HG03139 (cell line): ENCODE measurements around the gene SNRK.

ENCODE experiments used
- ATAC-seq: cut with Tn5 transposase; IDR thresholded peaks from one replicate; pipeline ENCODE4 v1.9.1; 2021; ENCODE audit not compliant: unreplicated experiment

SNRK gene

DNA sequence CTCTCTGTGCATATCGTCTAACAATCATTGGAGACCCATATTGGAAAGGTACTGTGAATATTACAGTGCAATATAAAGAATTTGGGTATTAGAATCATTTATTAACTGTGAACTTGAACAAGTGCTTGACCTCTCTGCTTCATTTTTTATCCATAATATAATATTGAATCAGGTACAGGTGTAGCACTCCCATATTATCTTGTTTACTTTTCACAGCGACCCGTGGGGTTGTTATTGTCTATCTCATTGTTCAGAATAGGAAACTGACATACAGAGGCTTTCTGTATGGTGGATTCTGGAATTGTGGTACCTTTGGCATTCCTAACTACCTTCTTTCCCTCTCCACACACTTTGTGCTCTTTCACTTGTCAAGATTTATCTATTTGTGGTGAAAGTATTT, 17.8 kb downstream of the SNRK start:
- no peak for ATAC-seq

DNA sequence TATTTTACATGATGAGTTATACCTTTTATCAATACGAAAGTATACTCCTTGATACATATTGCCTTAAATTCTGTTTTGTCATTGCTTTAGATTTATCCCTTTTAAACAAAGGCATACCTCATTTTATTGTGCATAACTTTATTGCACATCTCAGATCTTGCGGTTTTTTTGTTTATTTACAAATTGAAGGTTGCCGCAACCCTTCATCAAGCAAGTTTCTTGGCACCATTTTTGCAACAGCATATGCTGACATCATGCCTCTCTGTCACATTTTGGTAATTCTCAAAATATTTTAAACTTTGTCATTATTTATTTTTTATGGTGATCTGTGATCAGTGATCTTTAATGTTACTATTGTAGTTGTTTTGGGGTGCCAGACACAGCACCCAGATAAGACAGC, 20.9 kb downstream of the SNRK start:
- no peak for ATAC-seq

GRCh38 chr3:43307649-43308048, 21.3 kb downstream of the SNRK start:
- ATAC-seq, result no peak

- ATAC-seq, result no peak
Observed at GRCh38 chr3:43309372-43310305, 23.3 kb downstream of the SNRK start.

DNA sequence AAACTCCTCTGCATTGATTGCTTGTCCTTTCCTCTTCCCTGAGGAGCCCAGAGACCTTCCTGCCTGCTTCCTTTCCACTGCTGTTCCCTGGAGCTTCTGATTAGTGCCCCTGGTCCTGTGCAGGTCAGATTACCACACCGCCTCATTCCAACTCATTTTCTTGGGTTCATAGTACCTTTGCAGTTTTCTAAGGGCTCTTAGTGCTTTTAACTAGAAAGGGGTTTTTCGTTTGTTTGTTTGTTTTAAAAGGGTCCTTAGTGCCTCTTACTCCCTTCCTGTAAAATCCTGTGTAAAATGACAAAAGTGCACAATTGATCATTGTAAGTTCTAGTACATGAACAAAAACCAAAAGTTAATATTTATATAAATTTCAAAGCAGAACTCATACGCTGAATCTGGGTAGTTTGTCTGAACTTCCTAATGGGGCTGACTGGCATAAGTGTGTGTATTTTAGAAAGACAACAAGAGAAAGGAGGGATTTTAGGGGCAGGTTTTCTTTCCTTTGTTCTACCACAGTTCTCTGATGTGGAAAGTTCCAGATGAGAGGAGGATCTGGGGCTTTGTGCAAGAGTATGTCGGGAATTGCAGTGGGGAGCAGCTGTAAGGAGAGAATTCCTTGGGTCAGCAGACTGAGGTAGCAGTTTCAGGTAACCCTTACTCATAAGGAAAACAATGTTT, 30.6 kb downstream of the SNRK start:
- no peak for ATAC-seq

DNA sequence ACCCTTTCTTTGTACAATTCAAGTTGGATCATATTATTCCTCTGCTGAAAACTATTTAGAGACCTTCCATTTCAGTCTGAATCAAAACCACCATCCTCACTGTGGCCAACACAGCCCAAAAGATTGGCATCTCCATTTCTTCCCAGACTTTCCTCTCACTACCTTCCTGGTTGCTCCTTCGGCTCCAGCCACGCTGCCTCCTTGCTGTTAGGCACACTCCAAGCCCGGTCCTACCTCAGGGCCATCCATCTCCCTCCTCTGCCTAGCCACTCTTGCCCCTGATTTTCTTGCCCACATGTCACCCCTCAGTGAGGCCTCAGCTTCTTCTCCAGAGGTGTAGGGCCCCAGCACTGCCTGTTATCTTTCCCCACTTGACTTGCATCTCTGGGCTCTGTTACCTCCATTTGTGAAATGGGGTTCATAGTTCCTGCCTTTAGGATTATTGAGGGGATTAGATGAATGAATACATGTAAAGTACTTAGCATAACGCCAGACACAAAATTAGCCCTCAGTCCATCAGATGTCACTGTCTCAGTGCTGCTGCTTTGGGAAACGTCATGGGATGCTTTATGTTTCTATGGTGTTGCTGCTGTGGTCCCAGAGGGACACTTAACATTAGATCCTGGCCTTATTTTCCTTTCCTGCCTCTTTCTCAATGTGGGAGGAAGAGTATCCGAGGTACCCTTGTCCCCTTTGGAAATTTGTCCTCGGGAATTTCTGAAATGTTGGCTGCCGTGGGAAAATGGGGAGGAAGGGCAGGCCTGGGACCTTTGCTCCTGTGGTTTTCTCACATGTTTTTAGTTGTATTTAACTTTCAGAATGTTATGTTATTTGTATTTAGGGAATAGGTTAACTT, 31.3 kb downstream of the SNRK start:
- no peak for ATAC-seq

GRCh38 chr3:43319376-43319775, 33.0 kb downstream of the SNRK start:
- ATAC-seq, result no peak

- no peak for ATAC-seq
Observed at GRCh38 chr3:43319794-43320193, 33.5 kb downstream of the SNRK start.

DNA sequence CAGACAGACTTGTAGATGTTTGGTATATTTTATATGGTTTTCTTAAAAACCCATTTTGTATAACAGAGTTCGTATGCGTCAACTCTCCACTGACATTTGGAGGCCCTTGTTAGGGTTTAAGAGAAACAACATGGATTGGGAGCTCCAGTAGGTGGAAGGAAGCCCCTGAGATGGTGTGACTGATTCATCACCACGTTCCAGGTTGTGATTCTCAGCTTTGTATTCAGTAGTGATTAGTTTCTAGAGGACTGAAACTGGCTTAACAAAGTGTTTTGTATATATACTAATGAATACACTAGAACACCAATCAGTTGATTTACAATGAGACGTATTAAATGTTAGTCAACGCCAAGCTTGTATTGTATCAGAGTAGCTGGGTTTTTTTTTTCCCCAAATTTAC, 33.9 kb downstream of the SNRK start:
- no peak for ATAC-seq

DNA sequence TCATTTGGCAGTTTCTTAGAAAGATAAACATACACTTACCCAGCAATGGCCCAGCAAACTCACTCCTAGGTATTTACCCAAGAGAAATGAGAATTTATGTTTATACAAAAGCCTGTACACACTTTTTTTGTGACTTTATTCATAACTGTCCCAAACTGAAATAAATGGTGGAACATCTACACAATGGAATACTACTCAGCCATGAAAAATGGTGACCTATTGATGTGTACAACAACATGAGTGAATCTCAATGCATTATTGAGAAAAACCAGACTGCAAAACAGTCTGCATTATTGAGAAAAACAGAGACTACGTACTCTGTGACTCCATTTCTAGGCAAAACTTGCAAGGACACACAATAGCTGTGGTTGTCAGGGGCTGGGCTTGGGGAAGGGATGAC, 37.2 kb downstream of the SNRK start:
- no peak for ATAC-seq

GRCh38 chr3:43326891-43327581, 40.7 kb downstream of the SNRK start:
- no peak for ATAC-seq

GRCh38 chr3:43327582-43327979, 41.2 kb downstream of the SNRK start:
- ATAC-seq, result no peak

DNA sequence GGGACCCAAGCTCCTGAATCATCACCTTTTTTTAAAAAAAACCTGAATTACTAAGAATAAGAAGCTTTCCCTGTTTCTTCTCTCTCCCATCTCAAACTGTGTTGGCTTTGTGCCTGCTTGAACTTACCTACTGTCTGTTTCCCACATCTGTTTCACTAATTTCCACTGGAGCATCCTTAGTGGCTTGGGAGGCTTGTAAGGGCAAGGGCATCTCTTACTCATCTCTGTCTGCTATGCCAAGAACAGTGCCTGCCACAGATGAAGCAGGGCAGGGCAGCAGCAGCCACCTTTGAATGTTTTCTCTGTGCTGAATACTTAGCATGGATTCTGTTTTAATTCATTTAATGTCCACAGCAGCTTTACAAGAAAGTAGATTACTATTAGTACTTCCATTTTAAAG, 42.3 kb downstream of the SNRK start:
- no peak for ATAC-seq

DNA sequence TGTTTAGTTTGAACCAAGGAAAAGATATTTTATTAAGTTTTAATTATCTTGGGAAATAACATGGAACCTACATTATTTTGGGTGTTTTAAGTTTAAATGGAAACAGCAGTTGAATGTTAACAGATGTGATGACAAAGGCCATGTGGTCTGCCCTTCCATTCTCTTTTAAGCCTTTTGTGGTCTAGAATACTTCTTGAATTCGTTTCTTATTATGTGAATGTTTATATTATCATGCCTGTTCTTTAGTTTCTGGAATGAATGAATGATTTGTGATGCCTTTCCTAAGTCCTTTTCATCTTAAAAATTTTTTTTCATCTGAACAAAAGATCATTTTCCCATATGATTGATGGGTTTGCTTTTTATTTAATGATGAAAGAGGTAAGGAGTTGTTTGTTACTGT, 44.6 kb downstream of the SNRK start:
- ATAC-seq, result no peak

DNA sequence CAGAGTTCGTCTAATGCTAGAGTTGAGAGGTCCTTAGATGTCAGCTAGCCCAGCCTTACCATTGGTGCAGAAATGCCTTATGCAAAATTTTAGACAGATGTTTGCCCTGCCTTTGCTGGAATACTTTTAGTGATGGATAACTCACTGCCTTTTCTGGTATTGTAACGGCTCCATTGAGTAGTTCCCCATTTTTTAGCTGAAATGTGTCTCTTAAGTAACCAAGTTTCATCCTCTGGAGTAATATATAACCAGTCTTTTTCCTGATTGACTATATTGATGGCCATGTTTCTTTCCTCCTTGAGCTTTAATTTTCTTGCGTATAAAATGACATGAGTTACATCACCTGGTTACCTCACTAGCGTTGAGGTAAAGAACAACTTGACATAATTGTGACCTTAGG, 45.0 kb downstream of the SNRK start:
- no peak for ATAC-seq

GRCh38 chr3:43334976-43335375, 48.6 kb downstream of the SNRK start:
- no peak for ATAC-seq

GRCh38 chr3:43335799-43336198, 49.5 kb downstream of the SNRK start:
- no peak for ATAC-seq

DNA sequence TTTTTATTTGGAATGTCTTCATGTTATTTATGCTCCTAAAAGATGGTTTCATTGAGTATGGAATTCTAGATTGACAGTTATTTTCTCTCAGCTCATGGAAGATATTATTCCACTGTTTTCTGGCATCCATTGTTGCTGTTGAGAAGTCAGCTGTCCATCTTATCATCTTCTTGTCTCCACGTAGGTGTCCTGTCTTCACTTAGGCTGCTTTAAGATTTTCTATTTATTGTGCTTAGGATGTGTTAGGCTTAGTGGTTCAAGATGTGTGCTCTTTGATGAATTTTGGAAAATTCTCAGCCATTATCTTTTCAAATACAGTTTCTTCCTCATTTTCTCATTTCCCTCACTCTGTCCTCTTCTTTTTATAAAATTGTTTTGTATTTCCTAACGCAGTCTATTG, 52.0 kb downstream of the SNRK start:
- ATAC-seq, result no peak

DNA sequence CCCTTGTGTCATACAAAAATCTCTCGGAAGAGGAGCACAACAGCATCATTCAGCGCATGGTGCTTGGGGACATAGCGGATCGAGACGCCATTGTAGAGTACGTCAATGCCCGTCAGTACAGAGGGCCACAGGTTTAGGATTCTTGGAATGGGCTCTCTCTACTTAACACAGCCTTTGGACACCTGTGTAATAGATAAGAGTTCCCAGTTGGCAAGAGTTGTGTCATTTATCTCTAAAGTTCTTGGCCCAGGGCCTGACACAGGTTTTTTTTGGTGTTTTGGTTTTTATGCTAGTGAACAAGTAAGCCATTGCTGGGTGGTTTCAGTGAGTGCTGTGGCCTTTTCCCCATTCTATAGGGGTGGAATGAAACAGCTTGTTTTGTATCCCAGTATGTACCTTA, 54.1 kb downstream of the SNRK start:
- no peak for ATAC-seq

DNA sequence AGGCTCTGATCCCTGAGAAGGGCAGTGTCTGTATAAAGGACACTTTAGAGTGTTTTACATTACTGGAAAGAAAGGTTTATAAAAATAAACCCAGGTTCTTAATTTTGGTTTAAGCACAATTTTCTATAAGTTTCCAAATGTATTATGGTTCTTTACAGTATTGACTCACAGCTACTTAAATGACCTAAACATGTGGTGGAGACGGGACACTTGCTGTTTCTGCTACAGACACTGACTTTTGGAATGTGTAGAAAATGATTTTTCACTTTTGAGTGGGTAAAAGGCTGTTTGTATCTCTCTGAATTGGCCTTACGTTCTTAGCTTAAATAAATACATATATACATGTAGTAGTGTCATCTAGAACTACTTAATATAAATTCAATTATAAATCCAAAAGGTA, 55.4 kb downstream of the SNRK start:
- no peak for ATAC-seq

GRCh38 chr3:43343185-43343584, 56.8 kb downstream of the SNRK start:
- ATAC-seq, result no peak
